Lower leg skin (tissue), 4 donors: ENCODE measurements around the gene NPAS3. TPM values are rescaled to one million over a fixed set of nuclear protein-coding genes. Genes with fewer than 3 reads are reported as not detected.

Experiments used
- DNase-seq, 2 donors: peaks; one replicate each; pipeline ENCODE4 v3.0.0-alpha.2; 2019; ENCODE audit warnings: low spot score in 2 of 2
- H3K4me3 ChIP-seq: fragments of 200-600 bp; sonication (generic); 2 replicates; pipeline ENCODE4 v1.5.1; 2017; ENCODE audit warnings: mild to moderate bottlenecking, low read depth; ENCODE audit not compliant: poor library complexity, severe bottlenecking
- POLR2A ChIP-seq, 2 donors: fragments of 450-650 bp; IDR thresholded peaks; one replicate each; pipeline ENCODE4 v1.6.1; 2016 to 2017; ENCODE audit warnings: antibody characterized with exemption in 2 of 2, mild to moderate bottlenecking in 1 of 2, moderate library complexity in 1 of 2
- WGBS, 2 donors: methylation state at CpG; one replicate each; pipeline ENCODE4 v1.1.5; 2018; 5-methylcytosine and 5-hydroxymethylcytosine counted together
- intact Hi-C: fragments of 100-400 bp; cut with DNase I; formaldehyde crosslinking; loops from one replicate; pipeline ENCODE4 v1.15.0; 2023; ENCODE audit warnings: low total_unique reads
- total RNA-seq, 4 donors: library from RNA; depleted of rRNA; stranded (reverse); fragments of >200 nt; gene quantifications; one replicate each; pipeline ENCODE4 v1.1.0, GENCODE V29; 2016
- TF ChIP-seq, protein P1 (sequence below), 3 donors: fragments of 450-650 bp; IDR thresholded peaks; one replicate each; pipeline ENCODE4 v1.5.1; 2016; ENCODE audit warnings: antibody characterized with exemption in 3 of 3, mild to moderate bottlenecking in 3 of 3, moderate library complexity in 2 of 3

NPAS3 gene
- total RNA-seq, 4 donors from 2014 or later, result 0.25 to 0.29 TPM; not detected in 2

- intact Hi-C loops, result no loop called here
- H3K4me3 ChIP-seq, result no peak overlapping the region
- WGBS, 2 donors, result 97% methylated on average over 5 of the region's 5 CpGs
- no peak for DNase-seq
- TF ChIP-seq, protein P1, sequence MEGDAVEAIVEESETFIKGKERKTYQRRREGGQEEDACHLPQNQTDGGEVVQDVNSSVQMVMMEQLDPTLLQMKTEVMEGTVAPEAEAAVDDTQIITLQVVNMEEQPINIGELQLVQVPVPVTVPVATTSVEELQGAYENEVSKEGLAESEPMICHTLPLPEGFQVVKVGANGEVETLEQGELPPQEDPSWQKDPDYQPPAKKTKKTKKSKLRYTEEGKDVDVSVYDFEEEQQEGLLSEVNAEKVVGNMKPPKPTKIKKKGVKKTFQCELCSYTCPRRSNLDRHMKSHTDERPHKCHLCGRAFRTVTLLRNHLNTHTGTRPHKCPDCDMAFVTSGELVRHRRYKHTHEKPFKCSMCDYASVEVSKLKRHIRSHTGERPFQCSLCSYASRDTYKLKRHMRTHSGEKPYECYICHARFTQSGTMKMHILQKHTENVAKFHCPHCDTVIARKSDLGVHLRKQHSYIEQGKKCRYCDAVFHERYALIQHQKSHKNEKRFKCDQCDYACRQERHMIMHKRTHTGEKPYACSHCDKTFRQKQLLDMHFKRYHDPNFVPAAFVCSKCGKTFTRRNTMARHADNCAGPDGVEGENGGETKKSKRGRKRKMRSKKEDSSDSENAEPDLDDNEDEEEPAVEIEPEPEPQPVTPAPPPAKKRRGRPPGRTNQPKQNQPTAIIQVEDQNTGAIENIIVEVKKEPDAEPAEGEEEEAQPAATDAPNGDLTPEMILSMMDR (IDR thresholded peaks at IDR 0.05), result no peak
- no peak for TF ChIP-seq POLR2A (IDR thresholded peaks at IDR 0.05)
These were observed 731.6 kb downstream of the NPAS3 start for GRCh38 chr14:33670235-33670634.

- H3K4me3 ChIP-seq, result no peak overlapping the region
- intact Hi-C loops, result no loop called here
- TF ChIP-seq POLR2A (IDR thresholded peaks at IDR 0.05), result no peak
- TF ChIP-seq, protein P1 (IDR thresholded peaks at IDR 0.05), result no peak
- 58 to 77% methylated on average over 1 of the region's 1 CpG for WGBS, 2 donors
- no peak for DNase-seq
These were observed 732.9 kb downstream of the NPAS3 start for GRCh38 chr14:33671556-33671955.

DNA sequence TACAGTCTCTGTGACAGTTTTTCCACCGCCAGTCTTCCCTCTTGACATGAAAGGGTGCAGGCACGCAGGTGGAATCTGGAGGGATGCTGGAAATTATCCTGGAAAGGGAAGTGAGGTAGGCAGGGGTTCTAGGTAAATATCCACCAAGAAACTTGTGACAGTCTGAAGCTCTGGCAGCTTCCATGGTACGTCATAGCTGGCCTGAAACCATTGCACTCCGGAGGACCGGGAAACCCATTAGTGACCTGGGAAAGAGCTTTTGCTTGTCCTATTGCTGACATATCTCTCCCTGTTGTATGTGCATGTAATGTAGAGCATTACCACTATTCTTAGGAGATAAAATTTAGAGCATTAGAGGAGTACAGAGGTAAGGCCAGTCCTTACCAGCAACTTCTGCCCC, 736.2 kb downstream of the NPAS3 start:
- H3K4me3 ChIP-seq, result no peak overlapping the region
- 89 to 94% methylated on average over 5 of the region's 5 CpGs for WGBS, 2 donors
- TF ChIP-seq POLR2A (IDR thresholded peaks at IDR 0.05), result no peak
- TF ChIP-seq, protein P1 (IDR thresholded peaks at IDR 0.05), result no peak

DNA sequence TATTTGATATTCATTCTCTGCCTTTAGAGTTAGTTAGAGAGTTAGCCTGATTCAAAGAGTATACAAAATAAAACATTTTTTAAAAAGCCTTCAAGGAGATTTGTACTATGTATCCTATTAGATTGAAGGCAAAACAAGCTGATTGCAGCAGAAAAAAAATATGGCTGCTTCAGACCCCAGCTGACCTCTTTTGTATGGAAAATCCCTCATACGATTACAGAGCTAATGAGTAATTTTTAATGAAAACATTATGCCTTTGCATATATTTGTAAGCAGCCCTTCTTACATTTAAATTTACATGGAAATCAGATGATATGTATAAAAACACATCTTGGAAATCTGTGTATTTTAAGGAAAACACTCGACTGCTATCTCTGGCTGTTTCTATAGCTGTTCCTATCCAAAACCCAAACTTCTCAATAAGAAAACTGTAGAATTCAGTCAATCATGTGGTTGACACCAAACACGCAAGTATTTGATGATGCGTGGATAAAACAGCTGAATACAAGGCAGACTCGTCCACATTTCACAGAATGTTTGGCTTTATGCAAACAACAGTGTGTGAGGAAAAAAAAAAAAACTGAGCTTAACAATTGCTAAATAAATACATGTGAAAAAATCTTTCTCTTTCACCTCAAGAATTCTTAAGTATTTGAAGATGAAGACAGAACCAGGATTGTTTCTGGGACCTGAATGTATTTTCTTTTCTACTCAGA, 736.9 kb downstream of the NPAS3 start:
- TF ChIP-seq, protein P1 (IDR thresholded peaks at IDR 0.05), result no peak
- no peak for TF ChIP-seq POLR2A (IDR thresholded peaks at IDR 0.05)
- 71 to 74% methylated on average over 5 of the region's 5 CpGs for WGBS, 2 donors
- no peak overlapping the region for H3K4me3 ChIP-seq
- no peak for DNase-seq
- intact Hi-C loops, result no loop called here

More for the DNA sequence above, 736.2 kb downstream of the NPAS3 start:
- intact Hi-C loops, result no loop called here
- DNase-seq, result no peak

GRCh38 chr14:33676135-33676566, 737.5 kb downstream of the NPAS3 start:
- intact Hi-C loops, result no loop called here
- DNase-seq, result peak in 1 of 2 donors; percentile 19

More at GRCh38 chr14:33676135-33676566, 737.5 kb downstream of the NPAS3 start:
- TF ChIP-seq, protein P1 (IDR thresholded peaks at IDR 0.05), result no peak
- no peak for TF ChIP-seq POLR2A (IDR thresholded peaks at IDR 0.05)
- 56 to 61% methylated on average over 7 of the region's 7 CpGs for WGBS, 2 donors
- H3K4me3 ChIP-seq, result no peak overlapping the region
